WERI-Rb-1 (cell line): Measurements from ENCODE around the gene LILRA6.

Experiments
- DNase-seq: peaks from one replicate; pipeline ENCODE4 v3.0.0-alpha.2; 2020
- H3K27ac ChIP-seq: fragments of 250-450 bp; sonication (Bioruptor Pico); 2 replicates; pipeline ENCODE4 v1.5.1; 2020; ENCODE audit warnings: mild to moderate bottlenecking, moderate library complexity
- H3K27me3 ChIP-seq: fragments of 250-450 bp; sonication (Bioruptor Pico); 2 replicates; pipeline ENCODE4 v1.5.1; 2021; ENCODE audit warnings: mild to moderate bottlenecking, low read depth, moderate library complexity; ENCODE audit not compliant: insufficient read depth, severe bottlenecking
- H3K36me3 ChIP-seq: fragments of 250-450 bp; sonication (Bioruptor Pico); 2 replicates; pipeline ENCODE4 v1.5.1; 2020; ENCODE audit warnings: mild to moderate bottlenecking, moderate library complexity
- H3K4me3 ChIP-seq: 2 replicates; pipeline ENCODE4 v1.5.1; 2011; ENCODE audit warnings: low read depth, mild to moderate bottlenecking, control low read depth, low read length
- H3K9me3 ChIP-seq: fragments of 250-450 bp; sonication (Bioruptor Pico); 2 replicates; pipeline ENCODE4 v1.5.1; 2021; ENCODE audit warnings: mild to moderate bottlenecking, moderate library complexity; ENCODE audit not compliant: severe bottlenecking
- TF ChIP-seq, protein P1 (sequence below): IDR thresholded peaks from 2 replicates; pipeline ENCODE4 v1.5.1; 2011; ENCODE audit warnings: low read depth, mild to moderate bottlenecking, control low read depth, inconsistent platforms, low read length

The LILRA6 gene

DNA sequence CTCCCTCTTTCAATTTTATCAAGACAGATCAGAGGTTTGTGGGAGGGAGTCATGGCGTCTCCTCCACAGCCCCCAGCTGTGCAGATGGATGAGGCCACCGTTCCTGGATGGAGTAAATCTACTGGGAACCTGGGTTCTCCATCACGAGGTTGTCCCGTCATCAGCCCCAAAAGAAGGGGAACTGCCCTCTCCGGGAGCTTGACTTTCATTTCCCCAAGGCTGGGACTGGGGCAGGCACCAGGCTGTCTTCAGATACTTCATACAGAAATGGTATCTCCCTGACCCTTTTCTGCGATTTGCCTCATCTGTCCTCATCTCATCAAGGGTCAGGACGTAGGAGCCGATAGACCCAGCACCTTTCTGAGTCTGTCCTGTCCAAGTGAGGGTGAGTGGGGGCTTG, 28.5 kb upstream of the LILRA6 start:
- H3K4me3 ChIP-seq: no peak overlapping the region
- peaks cover 54% of the 10 kb centered on the region for H3K27me3 ChIP-seq
- H3K27ac ChIP-seq: no peak overlapping the region
- H3K9me3 ChIP-seq: no peaks in the 10 kb centered on the region
- H3K36me3 ChIP-seq: no peaks in the 10 kb centered on the region
- TF ChIP-seq, protein P1, sequence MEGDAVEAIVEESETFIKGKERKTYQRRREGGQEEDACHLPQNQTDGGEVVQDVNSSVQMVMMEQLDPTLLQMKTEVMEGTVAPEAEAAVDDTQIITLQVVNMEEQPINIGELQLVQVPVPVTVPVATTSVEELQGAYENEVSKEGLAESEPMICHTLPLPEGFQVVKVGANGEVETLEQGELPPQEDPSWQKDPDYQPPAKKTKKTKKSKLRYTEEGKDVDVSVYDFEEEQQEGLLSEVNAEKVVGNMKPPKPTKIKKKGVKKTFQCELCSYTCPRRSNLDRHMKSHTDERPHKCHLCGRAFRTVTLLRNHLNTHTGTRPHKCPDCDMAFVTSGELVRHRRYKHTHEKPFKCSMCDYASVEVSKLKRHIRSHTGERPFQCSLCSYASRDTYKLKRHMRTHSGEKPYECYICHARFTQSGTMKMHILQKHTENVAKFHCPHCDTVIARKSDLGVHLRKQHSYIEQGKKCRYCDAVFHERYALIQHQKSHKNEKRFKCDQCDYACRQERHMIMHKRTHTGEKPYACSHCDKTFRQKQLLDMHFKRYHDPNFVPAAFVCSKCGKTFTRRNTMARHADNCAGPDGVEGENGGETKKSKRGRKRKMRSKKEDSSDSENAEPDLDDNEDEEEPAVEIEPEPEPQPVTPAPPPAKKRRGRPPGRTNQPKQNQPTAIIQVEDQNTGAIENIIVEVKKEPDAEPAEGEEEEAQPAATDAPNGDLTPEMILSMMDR: no peak
- DNase-seq: no peak

DNA sequence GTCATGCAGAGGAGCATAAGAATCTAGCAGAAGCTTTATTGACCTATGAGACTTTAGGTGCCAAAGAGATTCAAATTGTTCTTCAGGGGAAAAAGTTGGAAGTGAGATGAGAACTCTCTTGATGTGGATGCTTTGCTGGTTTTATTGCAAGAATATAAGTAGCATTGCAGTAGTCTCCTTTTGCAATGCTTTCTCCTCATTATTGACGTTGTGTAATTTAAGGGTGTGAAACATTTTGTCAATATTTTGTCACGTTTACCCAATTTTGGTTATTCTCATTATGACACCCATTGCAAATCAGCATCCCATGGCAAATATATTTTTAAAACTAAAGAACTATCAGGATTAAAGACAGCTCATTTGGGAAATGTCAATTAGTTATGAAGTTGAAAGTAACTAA, 26.3 kb upstream of the LILRA6 start:
- Histone ChIP-seq H3K4me3 (no peak overlapping the region), H3K36me3 (no peaks in the 10 kb centered on the region), H3K27ac (no peak overlapping the region), H3K27me3 (peaks cover 65% of the 10 kb centered on the region), H3K9me3 (no peaks in the 10 kb centered on the region)
- no peak for DNase-seq
- TF ChIP-seq, protein P1: no peak

DNA sequence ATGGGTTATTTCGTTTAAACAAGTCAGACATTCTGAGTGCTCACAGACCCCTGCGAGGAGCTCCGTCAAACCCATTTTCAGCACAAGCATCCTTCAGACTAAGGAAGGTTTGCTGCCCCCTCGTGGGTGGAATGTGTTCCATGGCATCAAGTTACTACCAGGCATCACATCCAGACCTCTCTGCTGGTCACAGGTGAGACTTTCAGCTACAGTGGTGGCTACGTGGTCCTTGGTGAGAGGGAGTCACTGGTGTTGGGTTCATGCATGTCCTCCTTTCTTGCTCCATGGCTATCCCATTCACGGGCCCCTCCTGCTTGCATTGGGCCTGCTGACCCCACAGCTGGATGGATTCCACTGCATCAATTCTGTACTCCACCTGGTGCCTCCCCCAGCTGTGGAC, 23.5 kb upstream of the LILRA6 start:
- peak; percentile 69 for DNase-seq
- Histone ChIP-seq H3K27ac (no peak overlapping the region), H3K4me3 (no peak overlapping the region), H3K27me3 (peaks cover 66% of the 10 kb centered on the region), H3K36me3 (no peaks in the 10 kb centered on the region), H3K9me3 (no peaks in the 10 kb centered on the region)
- TF ChIP-seq, protein P1: peak; percentile 76

DNA sequence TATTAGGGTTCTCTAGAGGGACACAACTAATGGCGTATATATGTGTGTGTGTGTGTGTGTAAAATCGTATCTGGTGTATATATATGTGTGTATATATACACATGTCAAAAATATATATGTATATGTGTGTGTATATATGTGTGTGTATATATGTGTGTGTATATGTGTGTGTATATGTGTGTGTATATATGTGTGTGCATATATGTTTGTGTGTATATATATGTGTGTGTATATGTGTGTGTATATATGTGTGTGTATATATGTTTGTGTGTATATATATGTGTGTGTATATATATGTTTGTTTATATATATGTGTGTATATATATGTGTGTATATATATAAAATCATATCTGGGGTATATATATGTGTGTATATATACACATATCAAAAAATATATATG, 19.9 kb upstream of the LILRA6 start:
- no peak overlapping the region for H3K4me3 ChIP-seq
- TF ChIP-seq, protein P1: no peak
- H3K9me3 ChIP-seq: no peaks in the 10 kb centered on the region
- no peaks in the 10 kb centered on the region for H3K36me3 ChIP-seq
- no peak for DNase-seq
- H3K27ac ChIP-seq: no peak overlapping the region
- H3K27me3 ChIP-seq: peaks cover 69% of the 10 kb centered on the region

DNA sequence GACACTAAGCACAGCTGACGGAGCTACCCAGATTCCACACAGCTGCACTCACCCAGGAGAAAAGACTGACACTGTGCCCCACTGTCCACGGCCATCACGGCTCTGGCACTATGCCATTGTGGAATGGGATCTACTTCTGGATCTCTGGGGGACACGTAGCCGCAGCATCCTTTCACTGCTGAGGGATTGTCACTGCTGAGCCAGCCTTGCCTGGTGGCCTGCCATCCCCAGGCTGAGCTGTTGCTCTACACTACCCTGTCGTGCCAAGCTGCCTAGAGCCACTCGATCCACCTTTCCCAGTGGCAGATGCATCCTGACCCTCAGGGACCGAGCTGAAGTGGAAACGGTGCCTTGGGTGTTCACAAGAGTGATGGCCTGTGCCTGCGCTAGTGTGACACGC, 19.5 kb upstream of the LILRA6 start:
- TF ChIP-seq, protein P1: no peak
- H3K27me3 ChIP-seq: peaks cover 74% of the 10 kb centered on the region
- no peak overlapping the region for H3K27ac ChIP-seq
- no peaks in the 10 kb centered on the region for H3K36me3 ChIP-seq
- H3K9me3 ChIP-seq: no peaks in the 10 kb centered on the region
- DNase-seq: no peak
- no peak overlapping the region for H3K4me3 ChIP-seq

DNA sequence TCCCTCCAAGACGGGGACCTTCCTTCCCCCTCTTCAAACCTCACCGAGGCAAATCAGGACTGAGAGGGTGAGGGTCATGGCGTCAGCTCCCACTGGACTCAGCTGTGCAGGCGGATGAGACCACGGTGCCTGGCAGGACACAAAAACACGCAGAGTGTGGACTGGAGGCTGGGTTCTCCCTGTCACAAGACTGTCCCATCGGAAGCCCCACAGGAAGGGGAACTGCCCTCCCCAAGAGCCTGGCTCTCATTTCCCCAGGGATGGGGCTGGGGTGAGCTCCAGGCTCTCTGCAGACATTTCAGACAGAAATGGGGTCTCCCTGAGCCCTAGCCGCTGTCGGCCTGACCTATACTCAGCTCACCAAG, 14.5 kb upstream of the LILRA6 start, which contains the start of gene LILRB5:
LILRB5 (minus strand) TSS at position 158 of the 365 bp plus-strand sequence; CDS start at position 78, 80 bp downstream.
- H3K27ac ChIP-seq: no peak within 1 kb of the TSS
- no peaks in the 10 kb centered on the region for H3K9me3 ChIP-seq
- TF ChIP-seq, protein P1: no peak
- no peaks in the 10 kb centered on the region for H3K36me3 ChIP-seq
- no peak for DNase-seq
- H3K27me3 ChIP-seq: peaks cover 91% of the 10 kb centered on the region
- no peak within 1 kb of the TSS for H3K4me3 ChIP-seq
